Measurements from ENCODE around the gene SDC4.

DNA sequence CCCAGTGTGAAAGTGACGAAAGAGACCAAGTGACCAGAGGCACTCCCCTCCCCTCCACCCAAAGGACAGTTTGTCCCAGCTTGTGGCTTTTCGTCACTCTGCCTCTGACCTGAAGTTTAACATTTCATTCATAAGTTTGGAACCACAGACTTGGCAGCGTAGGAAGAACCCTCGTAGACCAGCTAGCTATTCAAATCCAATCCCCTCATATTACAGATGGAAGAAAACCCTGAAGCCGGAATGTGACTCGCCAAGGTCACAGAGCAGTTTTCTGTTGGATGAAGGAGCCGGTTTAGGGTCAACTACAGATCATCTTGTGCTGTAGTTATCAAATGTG, 10.8 kb upstream of the SDC4 start:
- TF ChIP-seq, protein P1, sequence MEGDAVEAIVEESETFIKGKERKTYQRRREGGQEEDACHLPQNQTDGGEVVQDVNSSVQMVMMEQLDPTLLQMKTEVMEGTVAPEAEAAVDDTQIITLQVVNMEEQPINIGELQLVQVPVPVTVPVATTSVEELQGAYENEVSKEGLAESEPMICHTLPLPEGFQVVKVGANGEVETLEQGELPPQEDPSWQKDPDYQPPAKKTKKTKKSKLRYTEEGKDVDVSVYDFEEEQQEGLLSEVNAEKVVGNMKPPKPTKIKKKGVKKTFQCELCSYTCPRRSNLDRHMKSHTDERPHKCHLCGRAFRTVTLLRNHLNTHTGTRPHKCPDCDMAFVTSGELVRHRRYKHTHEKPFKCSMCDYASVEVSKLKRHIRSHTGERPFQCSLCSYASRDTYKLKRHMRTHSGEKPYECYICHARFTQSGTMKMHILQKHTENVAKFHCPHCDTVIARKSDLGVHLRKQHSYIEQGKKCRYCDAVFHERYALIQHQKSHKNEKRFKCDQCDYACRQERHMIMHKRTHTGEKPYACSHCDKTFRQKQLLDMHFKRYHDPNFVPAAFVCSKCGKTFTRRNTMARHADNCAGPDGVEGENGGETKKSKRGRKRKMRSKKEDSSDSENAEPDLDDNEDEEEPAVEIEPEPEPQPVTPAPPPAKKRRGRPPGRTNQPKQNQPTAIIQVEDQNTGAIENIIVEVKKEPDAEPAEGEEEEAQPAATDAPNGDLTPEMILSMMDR (conservative IDR thresholded peaks at IDR 0.05 in 1 of 2, IDR thresholded peaks at IDR 0.05 in 1 of 2; ENCODE audit: extremely low read depth in 1 of 2, insufficient read depth in 1 of 2, low read depth in 1 of 2, low read length in 2 of 2) = no peak
- TF ChIP-seq EZH2 (IDR thresholded peaks at IDR 0.05; ENCODE audit: borderline replicate concordance, low read length) = no peak
